Lung (tissue), 12 donors: ENCODE results near the gene PARD3. TPM values are rescaled to one million over a fixed set of nuclear protein-coding genes. Genes with fewer than 3 reads are reported as not detected.

Experiments
- ATAC-seq: fragments of 200-7000 bp; cut with Tn5 transposase; one replicate; pipeline ENCODE4 v1.9.1; 2020; ENCODE audit warnings: moderate number of reproducible peaks; ENCODE audit not compliant: insufficient read depth, low FRiP score
- DNase-seq, 3 donors: peaks; one replicate each; pipeline ENCODE4 v3.0.0-alpha.2; 2013 to 2017
- H3K27ac ChIP-seq, 2 donors: one replicate each; pipeline ENCODE4 v1.5.1; 2013; ENCODE audit warnings: mild to moderate bottlenecking in 2 of 2, moderate library complexity in 2 of 2, control low read depth in 1 of 2, inconsistent platforms in 1 of 2, low read depth in 1 of 2, low read length in 1 of 2
- H3K27me3 ChIP-seq, 3 donors: one replicate each; pipeline ENCODE4 v1.5.1; 2013; ENCODE audit warnings: low read length in 2 of 3; ENCODE audit not compliant: control insufficient read depth in 3 of 3, insufficient read depth in 3 of 3
- H3K36me3 ChIP-seq, 4 donors: one replicate each; pipeline ENCODE4 v1.5.1; 2013; ENCODE audit warnings: low read length in 4 of 4, mild to moderate bottlenecking in 1 of 4, moderate library complexity in 1 of 4; ENCODE audit not compliant: control insufficient read depth in 4 of 4, insufficient read depth in 4 of 4
- H3K4me1 ChIP-seq, 5 donors: one replicate each; pipeline ENCODE4 v1.5.1; 2013; ENCODE audit warnings: low read length in 5 of 5, mild to moderate bottlenecking in 2 of 5, moderate library complexity in 1 of 5; ENCODE audit not compliant: control insufficient read depth in 5 of 5, insufficient read depth in 5 of 5
- H3K4me3 ChIP-seq: one replicate; pipeline ENCODE4 v1.5.1; 2013; ENCODE audit warnings: mild to moderate bottlenecking, control low read depth, moderate library complexity
- H3K9ac ChIP-seq, 2 donors: one replicate each; pipeline ENCODE4 v1.5.1; 2013; ENCODE audit warnings: low read length in 2 of 2, control low read depth in 1 of 2; ENCODE audit not compliant: insufficient read depth in 1 of 2
- H3K9me3 ChIP-seq, 4 donors: one replicate each; pipeline ENCODE4 v1.5.1; 2013; ENCODE audit warnings: low read length in 3 of 4, mild to moderate bottlenecking in 1 of 4, moderate library complexity in 1 of 4; ENCODE audit not compliant: control insufficient read depth in 4 of 4, insufficient read depth in 3 of 4
- WGBS, 2 donors: extraction: QIAGEN DNeasy Blood & Tissue Kit; methylation state at CpG; one replicate each; pipeline ENCODE4 v1.1.7; 2013; 5-methylcytosine and 5-hydroxymethylcytosine counted together
- polyA plus RNA-seq, 2 donors: library from polyadenylated mRNA; stranded (reverse); fragments of 200-250 nt; gene quantifications; one replicate each; pipeline ENCODE4 v1.2.1, GENCODE V29; 2013
- total RNA-seq, 2 donors: library from RNA; depleted of rRNA in 1 of 2; stranded (reverse); fragments of >200 nt in 1 of 2; gene quantifications; one replicate each; pipeline ENCODE4 v1.2.1, GENCODE V29; 2014 to 2021
- TF ChIP-seq, protein P1 (sequence below): IDR thresholded peaks from 2 replicates; pipeline ENCODE4 v1.5.1; 2012; ENCODE audit warnings: mild to moderate bottlenecking; ENCODE audit errors: control extremely low read depth, extremely low read depth
- donor health status: control.
- donor health status: control.
- donor health status: Bipolar disorder and iron deficiency.
- donor health status: healthy.
- donor health status: DM: yes; HTN: yes; CAD: no.

The PARD3 gene
- total and polyA plus RNA-seq, 4 donors, result 10.3 to 69.2 (median 27.6) TPM

DNA sequence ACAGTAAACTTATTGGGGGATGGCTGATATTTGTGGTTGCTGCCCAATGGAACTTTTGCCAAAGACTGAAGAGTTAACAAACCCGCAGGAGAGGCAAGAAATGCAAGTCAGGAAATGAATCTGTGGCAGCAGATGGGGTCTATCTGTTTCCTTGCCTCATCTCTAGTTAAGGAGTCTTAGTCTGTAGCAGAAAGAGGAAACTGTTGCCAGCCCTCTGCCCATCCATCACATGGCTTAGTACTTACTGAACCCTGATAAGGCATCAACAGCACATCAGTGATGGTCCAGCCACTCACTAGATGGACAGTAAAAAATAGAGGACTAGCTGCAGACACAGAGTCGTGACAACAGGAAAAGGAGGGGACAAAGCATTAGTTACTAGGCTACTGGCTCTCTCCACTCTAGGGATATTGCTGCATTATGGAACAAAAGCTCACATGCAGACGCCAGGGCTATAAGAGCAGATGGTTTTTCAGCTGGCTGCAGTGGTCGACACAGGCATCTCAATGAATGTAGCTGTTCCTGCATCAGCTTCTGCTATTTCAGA is 614.7 kb downstream of the PARD3 start:
- 10 to 30% methylated on average over 4 of the region's 4 CpGs for WGBS, 2 donors

DNA sequence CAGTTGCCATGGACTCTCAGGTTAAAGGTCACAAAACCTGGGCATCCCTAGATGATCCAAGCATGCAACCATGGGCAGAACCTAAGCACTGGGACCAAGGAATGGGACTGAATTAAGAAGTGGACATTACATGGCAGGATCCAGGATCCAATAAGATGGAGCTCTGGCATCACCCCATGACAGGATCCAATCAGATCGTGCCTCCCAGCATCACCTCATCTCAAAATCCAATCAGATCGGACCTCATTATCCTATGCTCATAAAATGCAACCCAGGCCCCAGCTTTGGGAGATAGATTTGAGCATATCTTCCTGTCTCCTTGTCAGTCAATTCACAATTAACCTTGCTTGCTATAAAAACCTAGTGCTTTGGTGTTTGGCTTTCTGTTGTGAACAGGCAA is 616.1 kb downstream of the PARD3 start:
- Histone ChIP-seq H3K36me3 (no peaks in the 10 kb centered on the region), H3K9me3 (no peaks in the 10 kb centered on the region), H3K4me1 (peaks cover 0 to 65% (median 32%) of the 10 kb centered on the region in 5 donors), H3K27ac (peak overlapping the region in 1 of 2 donors; percentile 37), H3K4me3 (no peak overlapping the region), H3K27me3 (no peaks in the 10 kb centered on the region), H3K9ac (no peak overlapping the region)
- ATAC-seq (no peak), DNase-seq (no peak)
- 95 to 97% methylated on average over 2 of the region's 2 CpGs for WGBS, 2 donors
- TF ChIP-seq, protein P1, sequence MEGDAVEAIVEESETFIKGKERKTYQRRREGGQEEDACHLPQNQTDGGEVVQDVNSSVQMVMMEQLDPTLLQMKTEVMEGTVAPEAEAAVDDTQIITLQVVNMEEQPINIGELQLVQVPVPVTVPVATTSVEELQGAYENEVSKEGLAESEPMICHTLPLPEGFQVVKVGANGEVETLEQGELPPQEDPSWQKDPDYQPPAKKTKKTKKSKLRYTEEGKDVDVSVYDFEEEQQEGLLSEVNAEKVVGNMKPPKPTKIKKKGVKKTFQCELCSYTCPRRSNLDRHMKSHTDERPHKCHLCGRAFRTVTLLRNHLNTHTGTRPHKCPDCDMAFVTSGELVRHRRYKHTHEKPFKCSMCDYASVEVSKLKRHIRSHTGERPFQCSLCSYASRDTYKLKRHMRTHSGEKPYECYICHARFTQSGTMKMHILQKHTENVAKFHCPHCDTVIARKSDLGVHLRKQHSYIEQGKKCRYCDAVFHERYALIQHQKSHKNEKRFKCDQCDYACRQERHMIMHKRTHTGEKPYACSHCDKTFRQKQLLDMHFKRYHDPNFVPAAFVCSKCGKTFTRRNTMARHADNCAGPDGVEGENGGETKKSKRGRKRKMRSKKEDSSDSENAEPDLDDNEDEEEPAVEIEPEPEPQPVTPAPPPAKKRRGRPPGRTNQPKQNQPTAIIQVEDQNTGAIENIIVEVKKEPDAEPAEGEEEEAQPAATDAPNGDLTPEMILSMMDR, result no peak

More for the DNA sequence above, 614.7 kb downstream of the PARD3 start:
- Histone ChIP-seq H3K4me3 (no peak overlapping the region), H3K9me3 (peaks cover 0 to under 1% (median 0%) of the 10 kb centered on the region in 4 donors), H3K4me1 (peaks cover 0 to 50% (median 23%) of the 10 kb centered on the region in 5 donors), H3K27me3 (no peaks in the 10 kb centered on the region), H3K36me3 (no peaks in the 10 kb centered on the region), H3K27ac (peak overlapping the region in 1 of 2 donors; percentile 15), H3K9ac (peak overlapping the region in 1 of 2 donors; percentile 48)
- ATAC-seq, result peak; percentile 20
- TF ChIP-seq, protein P1, result no peak
- peak; percentile 80 to 94 (median 89) for DNase-seq

DNA sequence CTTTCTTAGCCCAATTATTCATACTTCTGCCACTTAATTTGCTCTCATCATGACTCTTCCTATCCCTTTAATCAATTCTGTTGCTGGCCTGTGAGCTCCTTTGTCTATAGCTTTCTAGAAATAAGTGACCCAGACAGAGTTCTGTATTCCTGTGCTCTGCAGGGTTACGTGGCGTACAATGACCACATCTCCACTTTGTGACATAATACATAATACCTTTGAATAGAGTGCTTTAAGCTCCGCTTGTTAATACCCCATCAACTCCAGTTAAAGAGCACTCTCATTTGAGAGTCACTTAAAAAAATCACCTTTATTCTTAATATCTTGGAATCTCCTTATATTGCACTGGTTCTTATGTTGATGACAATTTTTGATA is 619.0 kb downstream of the PARD3 start:
- Histone ChIP-seq H3K27me3 (no peaks in the 10 kb centered on the region), H3K9me3 (no peaks in the 10 kb centered on the region), H3K4me3 (no peak overlapping the region), H3K36me3 (no peaks in the 10 kb centered on the region), H3K4me1 (peaks cover 0 to 69% (median 46%) of the 10 kb centered on the region in 5 donors), H3K9ac (no peak overlapping the region), H3K27ac (no peak overlapping the region)
- DNase-seq (no peak), ATAC-seq (no peak)
- 70 to 76% methylated on average over 3 of the region's 3 CpGs for WGBS, 2 donors
- TF ChIP-seq, protein P1, result no peak
